Activated CD4-positive, alpha-beta T cell treated with anti-CD3 and anti-CD28 coated beads, Interleukin-2, amount 50 U/mL, for 48 hours (primary cell): Measurements from ENCODE around the gene ERMP1.

Experiments
- DNase-seq, 2 experiments: peaks; one replicate each; pipeline ENCODE4 v3.0.0-alpha.2; 2020

The ERMP1 gene

GRCh38 chr9:5852987-5853386 is 20.1 kb upstream of the ERMP1 start:
- no peak for DNase-seq

- DNase-seq, result peak; percentile 24 to 45
These were observed 18.5 kb upstream of the ERMP1 start for GRCh38 chr9:5851445-5851844.

- DNase-seq, result no peak
These were observed 17.8 kb upstream of the ERMP1 start for GRCh38 chr9:5850724-5851122.

GRCh38 chr9:5848372-5848882 is 15.5 kb upstream of the ERMP1 start:
- no peak for DNase-seq

- no peak for DNase-seq
These were observed 13.6 kb upstream of the ERMP1 start for GRCh38 chr9:5846501-5846921.

- no peak for DNase-seq
These were observed 13.2 kb upstream of the ERMP1 start for GRCh38 chr9:5846096-5846495.

GRCh38 chr9:5845157-5845531 is 12.2 kb upstream of the ERMP1 start:
- DNase-seq, result no peak

GRCh38 chr9:5843794-5844471 is 11.0 kb upstream of the ERMP1 start:
- DNase-seq, result no peak

GRCh38 chr9:5842929-5843793 is 10.2 kb upstream of the ERMP1 start:
- no peak for DNase-seq

- peak; percentile 44 to 60 for DNase-seq
These were observed 9.1 kb upstream of the ERMP1 start for GRCh38 chr9:5841771-5842573.

- DNase-seq, result no peak
These were observed 7.9 kb upstream of the ERMP1 start for GRCh38 chr9:5840788-5841187.

GRCh38 chr9:5839572-5839902 is 6.6 kb upstream of the ERMP1 start:
- no peak for DNase-seq

- no peak for DNase-seq
These were observed 6.1 kb upstream of the ERMP1 start for GRCh38 chr9:5838884-5839571.

GRCh38 chr9:5835808-5836207 is 2.9 kb upstream of the ERMP1 start:
- no peak for DNase-seq

GRCh38 chr9:5834214-5834613 is 1.3 kb upstream of the ERMP1 start:
- DNase-seq, result no peak

GRCh38 chr9:5832071-5832537 is 813 bp downstream of the ERMP1 start:
- no peak for DNase-seq

GRCh38 chr9:5825895-5826622 is 6.9 kb downstream of the ERMP1 start:
- DNase-seq, result no peak

GRCh38 chr9:5825223-5825622 is 7.7 kb downstream of the ERMP1 start:
- DNase-seq, result no peak

GRCh38 chr9:5820425-5820824 is 12.5 kb downstream of the ERMP1 start:
- no peak for DNase-seq

- no peak for DNase-seq
These were observed 13.7 kb downstream of the ERMP1 start for GRCh38 chr9:5819174-5819573.

- no peak for DNase-seq
These were observed 14.3 kb downstream of the ERMP1 start for GRCh38 chr9:5818424-5819142.
